Sigmoid colon (tissue), 3 donors: ENCODE measurements around the gene TYW1B.
"Not testable (repeated sequence)": the region's sequence is repeated elsewhere in the genome, so short reads cannot be mapped to it uniquely, and the experiment has no call there.

ENCODE experiments used
- CTCF ChIP-seq, 4 experiments: fragments of 450-650 bp in 3 of 4; fragments of 200-600 bp in 1 of 4; IDR thresholded peaks; one replicate each; pipeline ENCODE4 v1.5.1; 2016 to 2019; ENCODE audit warnings: antibody characterized with exemption in 4 of 4, mild to moderate bottlenecking in 3 of 4, moderate library complexity in 2 of 4
- POLR2A ChIP-seq, 2 donors: fragments of 450-650 bp; IDR thresholded peaks; one replicate each; pipeline ENCODE4 v1.6.1; 2016; ENCODE audit warnings: antibody characterized with exemption in 2 of 2, mild to moderate bottlenecking in 2 of 2, moderate library complexity in 2 of 2

- TF ChIP-seq CTCF, POLR2A (IDR thresholded peaks at IDR 0.05): not testable (repeated sequence)
Measured at GRCh38 chr7:72857925-72858324, 29.9 kb upstream of the TYW1B start.
